KG1 (cell line): ENCODE data around the gene ENTPD6.
A peak's percentile ranks its signal among the peaks of the same experiment; 100 is the strongest.
"Not testable (repeated sequence)": the region's sequence is repeated elsewhere in the genome, so short reads cannot be mapped to it uniquely, and the experiment has no call there.

Experiments used
- DNase-seq: peaks from one replicate; lab custom pipeline; 2025; lab: John Stamatoyannopoulos, UW

The ENTPD6 gene

GRCh38 chr20:25195014-25195961, at the start of gene ENTPD6:
ENTPD6 (plus strand) TSS chr20:25195712; CDS start chr20:25206537, 10,825 bp downstream.
- DNase-seq: peak; percentile 88

- no peak for DNase-seq
Observed at GRCh38 chr20:25146976-25147375, 48.5 kb upstream of the ENTPD6 start.

GRCh38 chr20:25147716-25148115, 47.8 kb upstream of the ENTPD6 start:
- DNase-seq: no peak

DNA sequence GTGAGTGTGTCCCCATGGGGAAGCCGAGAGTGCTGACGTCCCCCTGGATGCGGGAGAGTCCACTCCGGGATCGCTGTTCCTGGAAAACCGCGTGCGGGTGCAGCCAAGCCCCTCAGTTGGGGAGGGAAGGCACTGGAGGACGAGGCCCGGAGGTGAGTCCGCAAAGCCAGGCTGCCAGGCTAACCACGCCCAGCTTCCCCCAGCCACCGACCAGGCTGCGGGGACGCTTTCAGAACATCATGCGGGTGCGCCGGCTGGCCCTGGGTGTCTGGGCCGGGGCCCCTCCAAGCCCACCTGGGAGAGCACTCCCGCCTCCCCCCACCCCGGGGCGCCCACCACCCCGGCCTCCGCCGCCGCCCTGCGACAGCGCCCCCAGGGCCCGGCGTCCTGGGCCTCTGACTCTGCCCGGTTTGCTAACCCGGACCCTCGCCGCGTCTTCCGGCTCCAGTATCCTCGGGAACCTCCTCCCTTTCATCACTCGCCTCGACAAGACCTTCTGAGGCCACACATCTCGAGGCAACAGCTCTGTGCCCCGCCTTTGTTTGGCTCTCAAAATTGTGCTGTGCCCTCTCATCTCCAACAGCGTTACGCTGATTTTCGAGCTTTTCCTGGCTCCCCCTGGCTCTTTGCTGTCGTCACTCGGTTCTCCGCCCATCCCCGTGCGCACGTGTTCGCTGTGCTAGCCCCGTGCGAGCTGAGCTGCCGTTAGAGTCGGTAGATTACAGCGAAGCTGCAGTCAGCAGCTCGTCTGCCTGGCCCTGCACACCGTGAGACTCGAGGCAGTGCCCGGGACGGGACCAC, 47.1 kb upstream of the ENTPD6 start:
- DNase-seq: no peak

DNA sequence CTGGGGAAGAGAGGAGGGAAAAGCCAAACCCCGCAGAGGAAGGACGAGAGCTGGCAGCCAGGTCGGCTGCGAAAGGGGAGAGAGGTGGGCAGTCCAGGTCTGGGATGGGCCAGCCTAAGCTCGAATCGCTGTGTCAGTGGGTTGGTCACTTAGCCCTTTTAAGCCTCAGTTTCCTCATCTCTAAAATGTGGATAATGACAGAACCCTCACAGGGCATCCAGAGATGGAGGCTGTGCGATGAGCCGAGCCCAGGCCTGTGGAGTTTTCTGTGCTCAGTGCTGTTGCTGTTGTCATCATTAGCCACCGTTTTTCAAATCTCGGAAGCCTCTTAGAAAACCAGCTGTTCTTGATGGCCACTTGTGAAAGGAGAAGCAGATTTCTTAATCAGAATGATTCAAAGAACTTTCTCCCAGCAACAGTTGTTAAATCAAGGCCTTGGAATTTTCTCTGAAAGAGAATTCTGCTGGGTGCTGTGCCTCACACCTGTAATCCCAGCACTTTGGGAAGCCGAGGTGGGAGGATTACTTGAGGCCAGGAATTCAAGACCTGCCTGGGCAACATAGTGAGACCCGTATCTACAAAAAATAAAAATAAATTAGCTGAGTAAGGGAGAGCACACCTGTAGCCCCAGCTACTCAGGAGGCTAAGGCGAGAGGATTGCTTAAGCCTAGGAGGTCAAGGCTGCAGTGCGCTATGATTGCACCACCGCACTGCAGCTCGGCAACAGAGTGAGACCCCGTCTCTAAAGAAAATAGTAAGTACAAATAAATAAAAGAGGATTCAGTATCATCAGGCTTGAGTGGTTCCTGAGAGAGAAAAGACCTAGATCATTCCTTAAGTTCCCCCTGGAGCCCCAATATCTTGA, 46.3 kb upstream of the ENTPD6 start:
- no peak for DNase-seq

GRCh38 chr20:25150016-25150415, 45.5 kb upstream of the ENTPD6 start:
- DNase-seq: no peak

- DNase-seq: no peak
Observed at GRCh38 chr20:25158043-25158442, 37.5 kb upstream of the ENTPD6 start.

GRCh38 chr20:25160467-25160866, 35.0 kb upstream of the ENTPD6 start:
- no peak for DNase-seq

- no peak for DNase-seq
Observed at GRCh38 chr20:25160897-25161296, 34.6 kb upstream of the ENTPD6 start.

GRCh38 chr20:25165128-25165527, 30.4 kb upstream of the ENTPD6 start:
- DNase-seq: no peak

DNA sequence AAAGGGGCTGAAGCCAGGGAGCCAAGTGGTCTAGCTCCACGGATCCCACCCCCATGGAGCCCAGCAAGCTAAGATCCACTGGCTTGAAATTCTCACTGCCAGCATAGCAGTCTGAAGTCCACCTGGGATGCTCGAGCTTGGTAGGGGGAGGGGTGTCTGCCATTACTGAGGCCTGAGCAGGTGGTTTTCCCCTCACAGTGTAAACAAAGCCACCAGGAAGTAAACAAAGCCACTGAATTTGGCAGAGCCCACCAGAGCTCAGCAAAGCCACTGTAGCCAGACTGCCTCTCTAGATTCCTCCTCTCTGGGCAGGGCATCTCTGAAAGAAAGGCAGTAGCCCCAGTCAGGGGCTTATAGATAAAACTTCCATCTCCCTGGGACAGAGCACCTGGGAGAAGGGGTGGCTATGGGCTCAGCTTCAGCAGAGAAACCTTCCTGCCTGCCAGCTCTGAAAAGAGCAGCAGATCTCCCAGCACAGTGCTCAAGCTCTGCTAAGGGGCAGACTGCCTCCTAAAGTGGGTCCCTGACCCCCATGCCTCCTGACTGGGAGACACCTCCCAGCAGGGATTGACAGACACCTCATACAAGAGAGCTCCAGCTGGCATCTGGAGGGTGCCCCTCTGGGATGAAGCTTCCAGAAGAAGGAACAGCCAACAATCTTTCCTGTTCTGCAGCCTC, 29.3 kb upstream of the ENTPD6 start:
- not testable (repeated sequence) for DNase-seq

DNA sequence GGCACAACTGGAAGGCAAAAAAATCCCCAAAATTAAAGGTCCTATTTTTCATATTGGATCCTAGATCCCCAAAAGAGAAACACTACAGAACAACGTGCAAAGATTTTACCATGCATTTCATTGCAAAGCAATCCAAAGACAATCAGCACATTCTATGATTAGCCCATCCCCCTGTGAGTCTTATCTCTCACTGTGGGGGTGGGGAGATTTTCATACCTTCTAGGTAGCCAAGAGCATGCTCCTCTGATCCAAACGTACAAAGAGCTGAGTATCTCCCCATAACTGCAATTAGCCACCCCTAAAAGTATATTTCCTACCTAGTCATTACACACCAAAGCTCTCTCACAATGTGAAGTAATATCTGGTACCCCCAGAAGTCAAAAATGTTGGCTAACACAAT, 22.2 kb upstream of the ENTPD6 start:
- no peak for DNase-seq

DNA sequence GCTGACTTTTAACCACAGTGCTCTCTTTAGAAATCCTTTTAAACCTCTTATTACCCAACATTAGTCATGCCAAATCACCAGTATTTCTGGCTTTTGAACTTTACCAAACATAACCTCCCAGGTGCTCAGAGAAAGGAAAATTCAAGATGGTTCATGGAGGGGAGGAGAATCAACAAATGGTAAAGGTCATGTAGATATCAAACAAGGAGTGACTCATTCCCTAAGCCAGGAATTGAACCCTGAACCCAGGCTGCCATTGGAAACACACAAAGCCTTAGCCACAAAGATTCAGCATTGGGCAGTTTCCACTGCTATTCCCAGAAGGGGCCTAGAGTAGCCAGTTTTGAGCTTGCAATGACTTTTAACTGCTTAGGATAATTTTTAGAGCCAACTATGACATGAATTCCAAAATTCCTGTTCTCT, 21.6 kb upstream of the ENTPD6 start:
- DNase-seq: no peak

- DNase-seq: no peak
Observed at GRCh38 chr20:25176184-25176583, 19.3 kb upstream of the ENTPD6 start.

DNA sequence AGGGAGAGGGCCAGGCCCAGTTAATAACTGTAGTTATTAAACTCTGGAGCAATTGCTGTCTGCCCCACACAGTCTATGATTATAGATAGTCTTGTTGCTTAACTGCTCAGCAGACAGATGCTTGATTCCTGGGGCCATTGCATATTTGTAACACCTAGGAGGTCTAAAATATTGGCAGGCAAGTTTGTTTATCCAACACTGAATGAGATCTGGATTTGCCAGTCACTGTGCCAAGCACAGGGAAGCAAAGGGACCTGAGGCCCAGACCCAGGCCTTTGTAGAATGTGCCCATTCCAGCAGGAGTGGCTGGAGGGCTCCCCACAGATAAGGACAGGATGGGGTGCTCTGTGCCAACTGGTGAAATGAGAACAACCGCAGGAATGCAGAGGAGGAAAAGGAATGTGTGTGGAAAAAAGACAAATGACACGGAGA, 17.6 kb upstream of the ENTPD6 start:
- no peak for DNase-seq

DNA sequence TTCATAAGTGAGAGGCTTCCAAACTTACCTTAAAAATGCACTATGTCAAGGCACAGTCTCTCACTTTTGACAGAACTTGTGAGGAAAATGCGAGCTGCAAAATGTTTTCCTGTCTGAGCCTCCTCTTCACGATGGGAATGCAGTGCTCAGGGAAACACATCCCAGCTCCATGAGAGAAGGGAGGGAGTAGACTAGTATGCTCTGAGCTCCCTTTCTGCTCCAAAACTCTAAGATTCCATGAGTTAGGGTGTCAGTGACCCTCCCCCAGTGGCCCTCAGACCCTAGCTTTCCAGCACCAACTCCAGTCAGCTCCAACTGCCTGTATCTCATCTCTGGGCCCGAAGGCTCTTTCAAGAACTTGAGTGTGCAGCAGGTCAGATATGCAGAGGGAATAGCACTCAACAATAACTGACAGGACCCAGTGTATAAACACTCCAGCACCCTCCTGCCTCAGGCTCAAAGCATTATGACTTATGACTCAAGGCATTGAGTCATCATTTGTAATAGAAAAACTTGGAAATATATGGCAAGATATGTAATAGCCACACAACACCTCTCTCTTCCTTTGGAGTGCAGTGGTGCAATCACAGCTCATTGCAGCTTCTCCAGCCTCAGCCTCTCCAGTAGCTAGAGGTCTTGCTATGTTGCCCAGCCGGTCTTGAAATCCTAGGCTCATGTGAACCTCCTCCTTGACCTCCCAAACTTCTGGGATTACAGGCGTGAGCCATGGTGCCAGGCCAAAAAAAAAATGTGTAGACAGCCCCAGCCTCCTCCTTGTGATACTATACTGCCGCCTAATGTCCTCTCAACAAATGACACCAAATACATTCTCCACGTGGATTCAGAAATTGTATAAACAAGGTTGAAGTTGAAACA, 16.7 kb upstream of the ENTPD6 start:
- DNase-seq: no peak

- DNase-seq: no peak
Observed at GRCh38 chr20:25179439-25180089, 15.9 kb upstream of the ENTPD6 start.

DNA sequence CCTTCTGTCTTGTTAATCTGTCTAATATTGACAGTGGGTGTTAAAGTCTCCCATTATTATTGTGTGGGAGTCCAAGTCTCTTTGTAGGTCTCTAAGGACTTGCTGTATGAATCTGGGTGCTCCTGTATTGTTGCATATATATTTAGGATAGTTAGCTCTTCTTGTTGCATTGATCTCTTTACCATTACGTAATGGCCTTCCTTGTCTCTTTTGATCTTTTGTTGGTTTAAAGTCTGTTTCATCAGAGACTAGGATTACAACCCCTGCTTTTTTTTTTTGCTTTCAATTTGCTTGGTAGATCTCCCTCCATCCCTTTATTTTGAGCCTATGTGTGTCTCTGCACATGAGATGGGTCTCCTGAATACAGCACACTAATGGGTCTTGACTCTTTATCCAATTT, 11.1 kb upstream of the ENTPD6 start:
- not testable (repeated sequence) for DNase-seq

GRCh38 chr20:25187220-25187619, 8.3 kb upstream of the ENTPD6 start:
- DNase-seq: no peak

DNA sequence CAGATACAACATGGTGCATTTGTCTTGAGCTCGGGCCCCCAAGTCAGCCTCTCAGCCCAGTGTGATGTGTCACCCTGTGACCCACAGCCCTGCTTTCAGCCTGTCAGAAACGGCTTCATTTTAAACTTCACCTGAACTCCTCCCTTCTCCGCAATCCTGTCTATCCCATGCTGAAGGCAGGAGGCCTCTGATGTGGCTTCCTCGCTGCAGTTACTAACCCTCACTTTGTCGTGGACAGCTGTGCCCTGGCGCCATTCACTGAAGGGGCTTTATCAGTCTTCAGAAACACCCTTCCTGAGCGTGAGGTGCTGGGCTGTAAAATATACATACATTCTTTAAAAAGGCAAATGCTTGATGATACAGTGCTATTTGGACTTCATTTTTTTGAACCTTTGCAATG, 7.9 kb upstream of the ENTPD6 start:
- DNase-seq: no peak
